HUES6 (cell line): ENCODE measurements around the gene SLC12A7.
A peak's percentile ranks its signal among the peaks of the same experiment; 100 is the strongest.
"Not testable (repeated sequence)": the region's sequence is repeated elsewhere in the genome, so short reads cannot be mapped to it uniquely, and the experiment has no call there.

Experiments used
- H3K27ac ChIP-seq: 2 replicates; pipeline ENCODE4 v1.7.0; 2013; ENCODE audit warnings: low read depth, mild to moderate bottlenecking, low read length, inconsistent platforms
- H3K27me3 ChIP-seq: 2 replicates; pipeline ENCODE4 v1.6.1; 2013; ENCODE audit warnings: low read length; ENCODE audit not compliant: control insufficient read depth, insufficient read depth
- H3K36me3 ChIP-seq: 2 replicates; pipeline ENCODE4 v1.6.1; 2013; ENCODE audit warnings: low read length; ENCODE audit not compliant: control insufficient read depth, insufficient read depth
- H3K4me1 ChIP-seq: 2 replicates; pipeline ENCODE4 v1.6.1; 2013; ENCODE audit warnings: low read length; ENCODE audit not compliant: control insufficient read depth, insufficient read depth
- H3K4me3 ChIP-seq: 2 replicates; pipeline ENCODE4 v1.5.1; 2013; ENCODE audit warnings: low read depth, low read length
- H3K9ac ChIP-seq: one replicate; pipeline ENCODE4 v1.6.1; 2013; ENCODE audit warnings: mild to moderate bottlenecking, low read length
- H3K9me3 ChIP-seq: 2 replicates; pipeline ENCODE4 v1.6.1; 2013; ENCODE audit warnings: low read depth, low read length; ENCODE audit not compliant: control insufficient read depth, insufficient read depth

The SLC12A7 gene

DNA sequence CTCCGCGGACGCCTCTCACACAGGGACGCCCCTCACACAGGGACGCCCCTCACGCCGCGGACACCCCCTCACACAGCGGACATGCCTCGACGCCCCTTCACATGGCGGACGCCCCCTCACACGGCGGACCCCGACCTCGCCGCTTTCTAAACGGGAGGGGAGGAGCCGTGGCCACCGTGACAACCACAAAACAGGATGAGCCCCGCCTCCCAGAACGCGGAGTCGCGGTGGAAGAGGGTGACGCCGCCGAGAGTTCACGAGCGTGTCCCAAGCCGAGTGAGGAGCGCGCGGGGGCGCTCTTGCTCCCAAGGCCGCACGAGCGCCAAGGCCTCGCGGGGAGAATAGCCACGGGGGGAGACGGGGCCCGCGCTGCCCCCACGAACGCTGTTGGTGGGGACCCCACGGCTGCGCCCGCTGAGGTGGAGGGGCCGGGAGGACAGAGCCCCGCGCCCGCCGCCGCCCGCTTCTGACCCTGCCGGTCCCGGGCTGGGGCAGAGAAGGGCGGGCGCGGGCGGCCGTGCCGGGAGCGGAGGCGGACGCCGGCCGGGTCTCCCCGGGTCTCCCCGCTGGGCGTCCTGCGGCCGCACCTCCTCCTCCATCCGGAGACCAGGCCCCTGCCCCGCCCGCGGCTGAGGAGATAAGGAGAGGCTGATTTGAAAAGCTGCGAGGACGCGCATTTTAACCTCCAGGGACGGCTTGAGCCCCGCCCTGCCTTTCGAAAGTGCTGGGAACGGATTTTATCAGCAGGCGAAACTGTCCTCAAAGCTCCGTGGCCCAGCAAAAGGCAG lies 107.2 kb downstream of the SLC12A7 start:
- no peaks in the 10 kb centered on the region for H3K36me3 ChIP-seq
- peaks cover 15% of the 10 kb centered on the region for H3K4me1 ChIP-seq
- peak overlapping the region; percentile 66 for H3K4me3 ChIP-seq
- H3K27me3 ChIP-seq: peaks cover 74% of the 10 kb centered on the region
- H3K9me3 ChIP-seq: no peaks in the 10 kb centered on the region
- no peak overlapping the region for H3K27ac ChIP-seq
- peak overlapping the region; percentile 34 for H3K9ac ChIP-seq

- Histone ChIP-seq H3K4me1 (peaks cover 13% of the 10 kb centered on the region), H3K27ac (no peak overlapping the region), H3K9me3 (no peaks in the 10 kb centered on the region), H3K4me3 (peak overlapping the region; percentile 66; the same call in 1 of the 2 replicates), H3K9ac (no peak overlapping the region), H3K36me3 (no peaks in the 10 kb centered on the region), H3K27me3 (peaks cover 67% of the 10 kb centered on the region)
These were observed 108.4 kb downstream of the SLC12A7 start for GRCh38 chr5:1003296-1003937.

- Histone ChIP-seq H3K36me3 (no peaks in the 10 kb centered on the region), H3K27me3 (peaks cover 61% of the 10 kb centered on the region), H3K27ac (no peak overlapping the region), H3K4me3 (no peak overlapping the region), H3K9ac (no peak overlapping the region), H3K9me3 (no peaks in the 10 kb centered on the region), H3K4me1 (peaks cover 8% of the 10 kb centered on the region)
These were observed 109.0 kb downstream of the SLC12A7 start for GRCh38 chr5:1002836-1003235.

GRCh38 chr5:1002271-1002546 lies 109.7 kb downstream of the SLC12A7 start:
- peaks cover 6% of the 10 kb centered on the region; the same call in 1 of the 2 replicates for H3K4me1 ChIP-seq
- no peak overlapping the region for H3K9ac ChIP-seq
- peaks cover 56% of the 10 kb centered on the region for H3K27me3 ChIP-seq
- H3K36me3 ChIP-seq: no peaks in the 10 kb centered on the region
- no peak overlapping the region for H3K27ac ChIP-seq
- H3K4me3 ChIP-seq: no peak overlapping the region
- H3K9me3 ChIP-seq: no peaks in the 10 kb centered on the region

DNA sequence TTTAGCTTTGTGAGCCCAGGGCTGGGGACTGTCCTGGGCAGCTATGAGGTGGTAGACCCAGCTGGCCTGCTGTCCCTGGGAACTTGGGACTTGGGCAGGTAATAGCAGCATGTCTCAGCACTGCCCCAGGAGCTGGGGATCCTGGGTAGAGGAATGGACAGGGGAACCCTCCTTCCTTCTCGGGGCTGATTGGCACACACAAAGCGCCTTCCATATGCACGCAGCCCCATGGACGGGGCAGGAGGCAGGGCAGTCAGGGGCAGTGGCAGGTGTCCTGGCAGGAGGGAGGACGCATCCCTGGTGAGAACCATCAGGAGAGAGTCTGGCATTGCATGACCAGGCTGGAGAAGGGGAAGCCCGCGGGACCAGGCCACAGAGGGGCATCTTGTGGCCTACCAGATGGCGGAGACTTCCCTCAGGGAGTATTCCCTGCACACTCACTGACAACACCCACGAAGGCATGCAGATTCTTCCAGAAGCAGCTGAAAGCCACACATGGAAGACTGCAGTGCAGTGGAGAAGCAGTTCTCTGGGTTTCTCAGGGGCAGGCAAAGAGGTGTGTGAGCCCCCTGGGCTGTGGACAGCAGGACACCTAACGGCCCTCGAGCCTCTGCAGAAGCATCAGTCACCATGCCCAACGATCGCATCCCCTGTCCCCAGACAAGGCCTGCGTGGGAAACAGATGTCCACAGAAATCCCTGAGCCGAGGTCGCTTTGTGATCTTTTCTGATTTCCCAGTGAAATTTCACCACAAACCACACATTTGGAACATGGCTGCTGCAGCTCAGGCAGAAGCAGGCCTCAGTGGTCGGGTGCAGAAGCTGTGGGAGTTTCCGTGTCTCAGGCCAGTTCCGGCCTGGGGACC lies 110.2 kb downstream of the SLC12A7 start:
- no peaks in the 10 kb centered on the region for H3K9me3 ChIP-seq
- H3K27me3 ChIP-seq: peaks cover 50% of the 10 kb centered on the region
- no peak overlapping the region for H3K9ac ChIP-seq
- H3K4me3 ChIP-seq: no peak overlapping the region
- H3K27ac ChIP-seq: no peak overlapping the region
- H3K4me1 ChIP-seq: peaks cover 12% of the 10 kb centered on the region
- no peaks in the 10 kb centered on the region for H3K36me3 ChIP-seq

GRCh38 chr5:1000831-1001230 lies 111.0 kb downstream of the SLC12A7 start:
- not testable (repeated sequence) for H3K9me3 ChIP-seq

More at GRCh38 chr5:1000831-1001230, 111.0 kb downstream of the SLC12A7 start:
- H3K27ac ChIP-seq, H3K9ac ChIP-seq, H3K36me3 ChIP-seq, H3K4me3 ChIP-seq: not testable (repeated sequence)
- Histone ChIP-seq H3K27me3 (peaks cover 42% of the 10 kb centered on the region), H3K4me1 (peaks cover 12% of the 10 kb centered on the region)
